Thyroid gland (tissue), 4 donors: ENCODE measurements around the gene COG7. TPM values are rescaled to one million over a fixed set of nuclear protein-coding genes. Genes with fewer than 3 reads are reported as not detected.

Experiments used
- DNase-seq, 2 donors: peaks; one replicate each; pipeline ENCODE4 v3.0.0-alpha.2; 2019
- H3K27ac ChIP-seq, 3 donors: fragments of 200-600 bp; sonication (generic); 1 replicate in 2 of 3; 2 replicates in 1 of 3; pipeline ENCODE4 v1.5.1; 2016 to 2019; ENCODE audit warnings: mild to moderate bottlenecking in 1 of 3, moderate library complexity in 1 of 3
- H3K27me3 ChIP-seq: fragments of 200-600 bp; sonication (generic); one replicate; pipeline ENCODE4 v1.5.1; 2019
- H3K36me3 ChIP-seq, 2 donors: fragments of 200-600 bp; sonication (generic); one replicate each; pipeline ENCODE4 v1.5.1; 2016 to 2019
- H3K4me1 ChIP-seq, 2 donors: fragments of 200-600 bp; sonication (generic); one replicate each; pipeline ENCODE4 v1.5.1; 2017 to 2019
- H3K4me3 ChIP-seq, 3 donors: fragments of 200-600 bp; sonication (generic); replicated peaks in 1 of 3; 1 replicate in 2 of 3; 2 replicates in 1 of 3; pipeline ENCODE4 v1.5.1; 2016; ENCODE audit warnings: mild to moderate bottlenecking in 1 of 3
- H3K9me3 ChIP-seq: fragments of 200-600 bp; sonication (generic); one replicate; pipeline ENCODE4 v1.5.1; 2017
- CTCF ChIP-seq, 6 experiments: fragments of 200-600 bp in 3 of 6; fragments of 450-650 bp in 3 of 6; sonication (generic) in 3 of 6; IDR thresholded peaks; one replicate each; pipeline ENCODE4 v1.5.1; 2016 to 2019; ENCODE audit warnings: antibody characterized with exemption in 6 of 6, mild to moderate bottlenecking in 2 of 6, inconsistent platforms in 1 of 6, moderate library complexity in 1 of 6
- POLR2A ChIP-seq, 2 donors: fragments of 450-650 bp; IDR thresholded peaks; one replicate each; pipeline ENCODE4 v1.6.1; 2017; ENCODE audit warnings: antibody characterized with exemption in 2 of 2, mild to moderate bottlenecking in 2 of 2, moderate library complexity in 1 of 2
- WGBS, 2 donors: methylation state at CpG; one replicate each; pipeline ENCODE4 v1.1.5; 2017; 5-methylcytosine and 5-hydroxymethylcytosine counted together
- intact Hi-C: fragments of 100-400 bp; cut with DNase I; formaldehyde crosslinking; loops from one replicate; pipeline ENCODE4 v1.15.1; 2023
- total RNA-seq, 4 donors: library from RNA; depleted of rRNA; stranded (reverse); fragments of >200 nt; gene quantifications; one replicate each; pipeline ENCODE4 v1.2.3, GENCODE V29; 2016

The COG7 gene
- total RNA-seq, 4 donors from 2014 or later: 27.5 to 35.1 (median 30.8) TPM

DNA sequence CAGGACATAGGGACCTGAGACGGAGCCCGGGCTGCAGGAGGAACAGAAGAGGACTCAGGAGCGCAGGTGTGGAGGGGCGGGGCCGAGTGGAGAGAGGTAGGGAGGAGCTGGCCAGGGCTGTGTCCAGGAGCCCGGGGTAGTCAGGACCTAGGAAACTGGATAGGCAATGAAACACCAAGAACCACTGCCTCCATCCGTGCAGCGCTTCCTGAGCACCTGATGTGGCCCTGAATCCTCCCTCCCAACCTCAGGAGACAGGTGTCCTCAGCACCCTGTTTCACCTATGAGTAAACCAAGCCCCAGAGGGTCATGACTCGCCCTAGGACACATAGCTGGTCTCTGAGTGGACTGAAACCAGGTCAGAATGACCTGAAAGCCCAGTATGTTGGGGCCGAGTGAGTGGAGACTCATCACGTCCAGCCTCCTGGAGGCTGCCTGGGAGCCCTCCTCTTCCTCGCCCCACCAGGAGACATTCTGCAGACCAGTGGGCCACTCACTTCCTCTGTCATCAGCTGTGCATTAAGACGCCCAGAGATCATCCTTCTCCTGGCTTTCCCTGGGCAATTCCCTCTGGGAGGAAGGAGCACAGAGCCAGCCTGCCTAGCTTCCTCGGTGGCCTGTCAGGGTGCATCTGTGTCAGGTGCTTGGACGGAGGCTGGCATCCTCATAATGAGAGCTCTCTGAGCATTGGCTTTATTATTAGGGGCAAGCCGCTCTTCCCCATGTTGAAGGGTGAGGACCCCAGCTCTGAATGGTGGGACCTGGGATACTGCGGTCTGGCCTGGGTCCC is 78.1 kb downstream of the COG7 start:
- TF ChIP-seq POLR2A (IDR thresholded peaks at IDR 0.05) (no peak), CTCF (IDR thresholded peaks at IDR 0.05) (no peak)
- H3K27ac ChIP-seq: no peak overlapping the region
- 75 to 81% methylated on average over 14 to 17 of the region's 17 CpGs for WGBS, 2 donors
- peak; percentile 57 to 64 for DNase-seq
- H3K4me3 ChIP-seq: no peak overlapping the region
- no peaks in the 10 kb centered on the region for H3K27me3 ChIP-seq
- intact Hi-C loops: no loop called here
- H3K4me1 ChIP-seq: no peaks in the 10 kb centered on the region
- no peaks in the 10 kb centered on the region for H3K36me3 ChIP-seq
- H3K9me3 ChIP-seq: no peaks in the 10 kb centered on the region

- H3K36me3 ChIP-seq: no peaks in the 10 kb centered on the region
- H3K27ac ChIP-seq: no peak overlapping the region
- H3K4me1 ChIP-seq: no peaks in the 10 kb centered on the region
- no peaks in the 10 kb centered on the region for H3K27me3 ChIP-seq
- H3K9me3 ChIP-seq: no peaks in the 10 kb centered on the region
- no peak for DNase-seq
- no peak overlapping the region for H3K4me3 ChIP-seq
- TF ChIP-seq POLR2A (IDR thresholded peaks at IDR 0.05) (no peak), CTCF (IDR thresholded peaks at IDR 0.05) (no peak)
- WGBS, 2 donors: 94 to 96% methylated on average over 5 to 11 of the region's 13 CpGs
- intact Hi-C loops: no loop called here
Measured at GRCh38 chr16:23373436-23374219, 79.4 kb downstream of the COG7 start.

- WGBS, 2 donors: 66 to 86% methylated on average over 3 to 8 of the region's 9 CpGs
- Histone ChIP-seq H3K36me3 (no peaks in the 10 kb centered on the region), H3K4me3 (no peak overlapping the region), H3K9me3 (no peaks in the 10 kb centered on the region), H3K4me1 (no peaks in the 10 kb centered on the region), H3K27ac (no peak overlapping the region), H3K27me3 (no peaks in the 10 kb centered on the region)
- intact Hi-C loops: no loop called here
- DNase-seq: no peak
- no peak for TF ChIP-seq CTCF (IDR thresholded peaks at IDR 0.05)
- no peak for TF ChIP-seq POLR2A (IDR thresholded peaks at IDR 0.05)
Measured at GRCh38 chr16:23371368-23371767, 81.6 kb downstream of the COG7 start.

- no peak for TF ChIP-seq POLR2A (IDR thresholded peaks at IDR 0.05)
- no peak for TF ChIP-seq CTCF (IDR thresholded peaks at IDR 0.05)
- H3K27ac ChIP-seq: no peak overlapping the region
- H3K4me3 ChIP-seq: no peak overlapping the region
- H3K4me1 ChIP-seq: peaks cover 0 to 8% of the 10 kb centered on the region in 2 donors
- no peaks in the 10 kb centered on the region for H3K36me3 ChIP-seq
- WGBS, 2 donors: 76 to 82% methylated on average over 4 to 6 of the region's 7 CpGs
- no peaks in the 10 kb centered on the region for H3K27me3 ChIP-seq
- intact Hi-C loops: no loop called here
- DNase-seq: no peak
- H3K9me3 ChIP-seq: no peaks in the 10 kb centered on the region
Measured at GRCh38 chr16:23369416-23369815, 83.6 kb downstream of the COG7 start.

DNA sequence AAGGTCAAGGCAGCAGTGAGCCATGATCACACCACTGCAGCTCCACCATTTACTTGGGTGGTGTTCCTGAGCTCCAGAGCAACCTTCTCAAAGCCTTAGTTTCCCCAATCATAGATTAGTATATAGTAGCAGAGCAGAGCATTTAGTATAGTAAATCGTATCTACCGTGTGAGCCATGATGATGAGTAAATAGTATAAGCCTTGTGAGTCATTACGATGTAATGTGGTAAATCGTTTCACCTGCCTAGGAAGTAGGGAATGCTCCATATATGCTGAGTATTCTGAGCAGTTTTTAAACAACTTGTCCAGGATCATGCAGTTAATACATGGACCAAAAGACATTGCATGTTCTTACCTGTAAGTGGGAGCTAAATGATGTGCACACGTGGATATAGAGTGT is 84.5 kb downstream of the COG7 start:
- intact Hi-C loops: no loop called here
- no peaks in the 10 kb centered on the region for H3K9me3 ChIP-seq
- H3K36me3 ChIP-seq: no peaks in the 10 kb centered on the region
- H3K4me3 ChIP-seq: no peak overlapping the region
- no peak for TF ChIP-seq POLR2A (IDR thresholded peaks at IDR 0.05)
- TF ChIP-seq CTCF (IDR thresholded peaks at IDR 0.05): no peak
- no peaks in the 10 kb centered on the region for H3K27me3 ChIP-seq
- 90 to 91% methylated on average over 5 of the region's 5 CpGs for WGBS, 2 donors
- peaks cover 0 to 16% of the 10 kb centered on the region in 2 donors for H3K4me1 ChIP-seq
- no peak for DNase-seq
- no peak overlapping the region for H3K27ac ChIP-seq
